ENCODE results near the gene TLCD1. TPM values are rescaled to one million over a fixed set of nuclear protein-coding genes. Genes with fewer than 3 reads are reported as not detected.

Gene TLCD1
- total RNA-seq, 4 donors from 2014 or later = 0.44 to 1.2 TPM; not detected in 2

DNA sequence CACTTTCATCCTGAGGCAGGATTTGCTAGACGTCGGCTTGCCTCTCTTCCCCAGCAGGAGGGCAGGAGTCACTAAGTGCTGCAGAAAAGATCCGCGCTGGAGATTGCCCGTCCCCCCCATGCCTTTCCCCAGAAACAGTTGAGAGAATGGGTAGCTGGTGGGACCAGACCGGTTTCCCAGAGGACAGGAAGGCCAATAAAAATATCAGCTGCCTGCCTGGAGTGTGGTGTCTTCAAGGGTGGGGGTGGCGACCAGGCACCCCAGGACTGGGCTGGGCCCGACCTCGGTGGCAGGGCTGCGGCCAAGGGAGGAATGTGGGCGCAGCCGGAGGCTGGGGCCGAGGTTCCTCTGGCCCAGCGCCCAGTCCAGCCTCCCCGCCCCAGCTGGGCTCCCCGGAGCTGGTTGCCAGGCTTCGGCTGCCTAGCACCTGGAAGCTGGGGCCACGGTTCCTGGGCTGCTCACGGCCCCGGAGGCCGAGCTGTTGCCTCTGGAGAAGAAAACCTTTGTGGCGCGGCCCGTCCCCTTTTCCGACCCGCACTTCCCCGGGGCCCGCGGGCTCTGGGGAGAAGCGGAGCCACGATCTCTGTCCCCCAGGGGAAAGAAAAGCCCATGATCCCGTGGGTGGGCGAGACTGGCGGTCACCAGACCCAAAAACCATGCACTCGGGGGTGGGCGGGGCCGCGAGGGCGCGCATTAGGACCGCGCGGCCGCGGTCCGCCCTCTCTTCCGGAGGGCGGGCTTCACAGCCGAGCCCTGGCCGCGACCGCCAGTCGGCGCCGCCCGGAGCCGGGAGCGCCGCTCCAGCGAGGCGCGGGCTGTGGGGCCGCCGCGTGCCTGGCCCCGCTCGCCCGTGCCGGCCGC is 17.4 kb upstream of the TLCD1 start, which contains the start of gene TRAF4:
TSS of gene TRAF4 (plus strand) at position 769 of the 861 bp plus-strand sequence. CDS start 102 bp downstream, outside the sequence.
- DNase-seq (ENCODE audit: low spot score in 2 of 2) = peak; percentile 72 to 73
- no peaks in the 10 kb centered on the region for H3K9me3 ChIP-seq
- H3K27ac ChIP-seq = peak within 1 kb of the TSS; percentile 93 to 100 (median 98)
- H3K4me3 ChIP-seq = peak within 1 kb of the TSS; percentile 63 to 89 (median 86)
- no peaks in the 10 kb centered on the region for H3K27me3 ChIP-seq
- 1 to 2% methylated on average over 27 to 29 of the region's 70 CpGs for WGBS, 2 donors
- H3K4me1 ChIP-seq = peaks cover 0 to 63% (median 38%) of the 10 kb centered on the region in 4 donors
- TF ChIP-seq POLR2A (IDR thresholded peaks at IDR 0.05) (peak; percentile 100), EP300 (IDR thresholded peaks at IDR 0.05) (no peak)
- TF ChIP-seq, protein P1, sequence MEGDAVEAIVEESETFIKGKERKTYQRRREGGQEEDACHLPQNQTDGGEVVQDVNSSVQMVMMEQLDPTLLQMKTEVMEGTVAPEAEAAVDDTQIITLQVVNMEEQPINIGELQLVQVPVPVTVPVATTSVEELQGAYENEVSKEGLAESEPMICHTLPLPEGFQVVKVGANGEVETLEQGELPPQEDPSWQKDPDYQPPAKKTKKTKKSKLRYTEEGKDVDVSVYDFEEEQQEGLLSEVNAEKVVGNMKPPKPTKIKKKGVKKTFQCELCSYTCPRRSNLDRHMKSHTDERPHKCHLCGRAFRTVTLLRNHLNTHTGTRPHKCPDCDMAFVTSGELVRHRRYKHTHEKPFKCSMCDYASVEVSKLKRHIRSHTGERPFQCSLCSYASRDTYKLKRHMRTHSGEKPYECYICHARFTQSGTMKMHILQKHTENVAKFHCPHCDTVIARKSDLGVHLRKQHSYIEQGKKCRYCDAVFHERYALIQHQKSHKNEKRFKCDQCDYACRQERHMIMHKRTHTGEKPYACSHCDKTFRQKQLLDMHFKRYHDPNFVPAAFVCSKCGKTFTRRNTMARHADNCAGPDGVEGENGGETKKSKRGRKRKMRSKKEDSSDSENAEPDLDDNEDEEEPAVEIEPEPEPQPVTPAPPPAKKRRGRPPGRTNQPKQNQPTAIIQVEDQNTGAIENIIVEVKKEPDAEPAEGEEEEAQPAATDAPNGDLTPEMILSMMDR (IDR thresholded peaks at IDR 0.05) = peak; percentile 17 to 80 (median 38)
- peaks cover 0 to 15% (median 0%) of the 10 kb centered on the region in 3 donors for H3K36me3 ChIP-seq

DNA sequence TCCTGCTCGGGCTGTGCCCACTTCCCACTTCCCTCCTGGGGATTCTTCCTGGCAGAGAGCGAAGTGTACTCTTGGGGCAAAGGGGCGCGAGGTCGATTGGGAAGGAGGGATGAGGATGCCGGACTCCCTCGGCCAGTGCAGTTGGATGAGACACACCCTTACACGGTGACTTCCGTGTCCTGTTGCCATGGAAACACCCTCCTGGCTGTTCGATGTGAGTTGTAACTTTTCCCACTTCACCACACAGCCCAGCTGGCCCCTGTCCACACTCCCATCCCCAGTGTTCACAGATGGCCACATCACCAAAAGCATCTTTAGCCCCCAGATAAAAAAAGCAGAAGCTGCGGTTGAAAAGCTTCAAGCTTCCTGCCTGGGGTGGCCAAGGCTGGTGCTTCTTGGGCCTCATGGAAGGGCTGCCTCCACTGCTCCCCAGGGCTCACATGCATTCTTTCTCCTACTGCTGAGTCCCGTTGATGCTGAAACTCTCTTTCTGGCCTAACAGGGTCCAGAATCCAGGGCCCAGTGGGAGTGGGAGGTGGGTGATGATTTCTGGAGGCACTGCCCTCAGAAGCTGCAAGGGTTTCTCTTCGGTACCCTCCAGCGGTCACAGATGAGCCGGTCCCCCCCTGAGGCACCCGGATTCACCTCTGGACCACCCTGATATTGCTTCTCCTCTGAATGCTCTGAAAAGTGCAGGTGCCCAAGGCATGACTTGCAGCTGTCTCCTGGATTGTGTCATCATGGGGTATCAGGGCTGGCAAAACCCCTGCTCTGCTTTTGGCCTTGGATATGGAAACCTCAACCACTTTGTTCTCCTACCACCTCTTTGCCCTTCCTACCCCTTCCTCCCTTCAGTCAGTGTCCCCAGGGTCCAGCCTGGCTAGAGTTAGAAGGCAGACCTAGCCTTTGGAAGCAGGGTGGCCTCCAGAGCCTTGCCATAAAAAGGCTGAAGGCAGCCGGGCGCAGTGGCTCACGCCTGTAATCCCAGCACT is 15.6 kb upstream of the TLCD1 start:
- Histone ChIP-seq H3K36me3 (peaks cover 0 to 4% (median 0%) of the 10 kb centered on the region in 3 donors), H3K27me3 (no peaks in the 10 kb centered on the region), H3K27ac (no peak overlapping the region), H3K9me3 (no peaks in the 10 kb centered on the region), H3K4me1 (peaks cover 0 to 45% (median 28%) of the 10 kb centered on the region in 4 donors), H3K4me3 (no peak overlapping the region)
- no peak for DNase-seq (ENCODE audit: low spot score in 2 of 2)
- 69 to 76% methylated on average over 18 to 19 of the region's 19 CpGs for WGBS, 2 donors
- TF ChIP-seq, protein P1 (IDR thresholded peaks at IDR 0.05) = no peak
- TF ChIP-seq EP300 (IDR thresholded peaks at IDR 0.05) (no peak), POLR2A (IDR thresholded peaks at IDR 0.05) (no peak)

DNA sequence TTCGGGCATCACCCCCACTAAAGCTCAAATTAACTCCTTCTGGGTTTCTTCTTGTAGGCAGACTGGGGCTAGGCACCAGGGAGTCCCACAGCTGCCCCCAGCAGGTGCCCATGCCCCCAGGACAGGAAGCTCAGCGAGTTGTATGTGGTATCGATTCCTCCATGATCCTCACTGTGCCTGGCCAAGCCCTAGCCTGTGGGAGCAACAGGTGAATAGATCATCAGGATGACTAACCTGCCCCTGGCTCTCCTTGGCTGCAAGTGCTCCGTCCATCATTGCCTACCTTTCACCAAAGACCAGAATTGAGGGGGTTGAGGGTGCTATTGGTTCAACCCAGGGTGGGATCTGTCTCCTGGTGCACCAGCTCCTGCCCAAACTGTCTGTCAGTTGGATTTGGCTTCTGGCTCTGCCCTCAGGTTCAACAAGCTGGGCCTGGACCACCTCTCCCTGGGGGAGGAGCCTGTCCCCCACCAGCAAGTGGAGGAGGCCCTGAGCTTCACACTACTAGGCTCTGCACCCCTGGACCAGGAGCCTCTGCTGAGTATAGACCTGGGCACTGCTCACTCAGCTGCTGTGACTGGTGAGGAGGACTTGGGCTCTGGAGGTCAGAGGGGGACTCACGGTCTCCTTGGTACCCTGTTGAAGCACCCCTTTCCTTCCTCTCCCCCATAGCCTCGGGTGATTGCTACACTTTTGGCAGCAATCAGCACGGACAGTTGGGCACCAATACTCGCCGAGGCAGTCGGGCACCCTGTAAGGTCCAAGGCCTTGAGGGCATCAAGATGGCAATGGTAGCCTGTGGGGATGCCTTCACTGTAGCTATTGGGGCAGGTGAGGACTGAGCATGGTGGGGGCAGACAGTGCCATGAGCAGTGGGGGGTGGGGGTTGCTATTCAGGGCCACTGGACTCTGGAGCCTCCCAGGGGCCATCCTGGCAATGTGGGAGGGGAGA is 14.6 kb upstream of the TLCD1 start:
- Histone ChIP-seq H3K27me3 (no peaks in the 10 kb centered on the region), H3K4me3 (no peak overlapping the region), H3K9me3 (no peaks in the 10 kb centered on the region), H3K36me3 (peaks cover 0 to 4% (median 0%) of the 10 kb centered on the region in 3 donors), H3K27ac (no peak overlapping the region), H3K4me1 (peaks cover 0 to 35% (median 19%) of the 10 kb centered on the region in 4 donors)
- TF ChIP-seq EP300 (IDR thresholded peaks at IDR 0.05) = no peak
- TF ChIP-seq, protein P1 (IDR thresholded peaks at IDR 0.05) = no peak
- TF ChIP-seq POLR2A (IDR thresholded peaks at IDR 0.05) = no peak
- WGBS, 2 donors = 72 to 89% methylated on average over 9 to 10 of the region's 10 CpGs
- DNase-seq (ENCODE audit: low spot score in 2 of 2) = no peak

DNA sequence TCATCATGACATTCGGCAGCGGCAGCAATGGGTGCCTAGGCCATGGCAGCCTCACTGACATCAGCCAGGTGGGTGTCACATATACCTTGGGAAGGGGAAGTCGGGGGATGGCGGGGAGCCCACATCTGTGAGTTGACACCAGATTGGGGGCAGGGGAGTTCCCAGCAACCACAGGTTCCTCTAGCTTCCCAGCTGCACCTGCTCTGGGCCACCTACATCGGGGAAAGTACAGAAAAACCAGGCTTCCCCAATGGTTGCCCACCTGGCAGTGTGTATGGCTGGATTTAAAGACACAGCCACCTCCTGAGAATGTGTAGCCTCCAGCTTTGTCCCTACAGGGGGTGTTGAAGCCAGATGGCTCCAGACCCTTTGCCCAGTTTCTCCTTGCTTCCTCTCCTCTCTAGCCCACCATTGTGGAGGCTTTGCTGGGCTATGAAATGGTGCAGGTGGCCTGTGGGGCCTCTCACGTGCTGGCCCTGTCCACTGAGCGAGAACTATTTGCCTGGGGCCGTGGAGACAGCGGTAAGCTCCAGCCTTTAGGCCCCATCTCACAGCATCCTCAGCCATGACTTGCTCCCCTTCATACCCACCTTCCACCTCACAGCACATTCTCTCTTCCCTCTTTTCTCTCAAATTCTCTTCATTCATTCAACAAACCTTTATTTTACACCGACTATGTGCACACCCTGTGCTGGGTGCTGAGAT is 12.8 kb upstream of the TLCD1 start:
- Histone ChIP-seq H3K27ac (no peak overlapping the region), H3K36me3 (peaks cover 0 to 4% (median 0%) of the 10 kb centered on the region in 3 donors), H3K4me3 (no peak overlapping the region), H3K4me1 (peaks cover 0 to 23% (median 13%) of the 10 kb centered on the region in 4 donors), H3K9me3 (no peaks in the 10 kb centered on the region), H3K27me3 (no peaks in the 10 kb centered on the region)
- WGBS, 2 donors = 86 to 92% methylated on average over 10 of the region's 10 CpGs
- TF ChIP-seq POLR2A (IDR thresholded peaks at IDR 0.05) (no peak), EP300 (IDR thresholded peaks at IDR 0.05) (no peak)
- TF ChIP-seq, protein P1 (IDR thresholded peaks at IDR 0.05) = no peak
- DNase-seq (ENCODE audit: low spot score in 2 of 2) = no peak
